ENCODE measurements around the gene HAP1.
"Not testable (repeated sequence)": the region's sequence is repeated elsewhere in the genome, so short reads cannot be mapped to it uniquely, and the experiment has no call there.

Gene HAP1, protein sequence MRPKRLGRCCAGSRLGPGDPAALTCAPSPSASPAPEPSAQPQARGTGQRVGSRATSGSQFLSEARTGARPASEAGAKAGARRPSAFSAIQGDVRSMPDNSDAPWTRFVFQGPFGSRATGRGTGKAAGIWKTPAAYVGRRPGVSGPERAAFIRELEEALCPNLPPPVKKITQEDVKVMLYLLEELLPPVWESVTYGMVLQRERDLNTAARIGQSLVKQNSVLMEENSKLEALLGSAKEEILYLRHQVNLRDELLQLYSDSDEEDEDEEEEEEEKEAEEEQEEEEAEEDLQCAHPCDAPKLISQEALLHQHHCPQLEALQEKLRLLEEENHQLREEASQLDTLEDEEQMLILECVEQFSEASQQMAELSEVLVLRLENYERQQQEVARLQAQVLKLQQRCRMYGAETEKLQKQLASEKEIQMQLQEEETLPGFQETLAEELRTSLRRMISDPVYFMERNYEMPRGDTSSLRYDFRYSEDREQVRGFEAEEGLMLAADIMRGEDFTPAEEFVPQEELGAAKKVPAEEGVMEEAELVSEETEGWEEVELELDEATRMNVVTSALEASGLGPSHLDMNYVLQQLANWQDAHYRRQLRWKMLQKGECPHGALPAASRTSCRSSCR

DNA sequence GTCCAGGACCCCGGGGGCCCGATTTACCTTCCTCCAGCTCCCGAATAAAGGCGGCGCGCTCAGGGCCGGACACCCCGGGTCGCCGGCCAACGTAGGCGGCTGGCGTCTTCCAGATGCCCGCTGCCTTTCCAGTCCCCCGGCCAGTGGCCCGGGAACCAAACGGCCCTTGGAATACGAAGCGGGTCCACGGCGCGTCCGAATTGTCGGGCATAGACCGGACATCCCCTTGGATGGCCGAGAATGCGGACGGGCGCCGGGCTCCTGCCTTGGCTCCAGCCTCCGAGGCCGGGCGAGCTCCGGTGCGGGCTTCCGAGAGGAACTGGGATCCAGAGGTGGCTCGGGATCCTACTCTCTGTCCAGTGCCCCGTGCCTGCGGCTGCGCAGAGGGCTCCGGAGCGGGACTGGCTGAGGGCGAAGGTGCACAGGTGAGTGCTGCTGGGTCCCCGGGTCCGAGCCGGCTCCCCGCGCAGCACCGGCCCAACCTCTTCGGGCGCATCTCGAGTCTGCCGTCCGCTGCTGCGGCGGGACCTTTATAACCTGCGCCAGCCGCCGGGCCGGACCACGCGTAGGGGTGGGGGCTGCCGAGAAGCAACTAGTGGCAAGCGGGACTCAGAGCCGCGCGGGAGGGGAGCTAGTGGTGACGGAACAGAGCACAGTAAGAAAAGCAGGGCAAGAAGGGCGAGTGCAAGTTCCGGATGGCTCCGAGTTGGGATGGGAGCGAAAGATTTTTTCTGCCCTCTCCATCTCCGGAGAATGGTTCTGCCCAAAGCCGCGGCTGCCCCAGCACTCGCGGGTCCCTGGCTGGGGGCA is at the start of gene HAP1:
Gene HAP1 (minus strand): TSS at position 505 of the 810 bp plus-strand sequence. CDS start 9 bp downstream, at position 496.
- DNase-seq, result no peak

DNA sequence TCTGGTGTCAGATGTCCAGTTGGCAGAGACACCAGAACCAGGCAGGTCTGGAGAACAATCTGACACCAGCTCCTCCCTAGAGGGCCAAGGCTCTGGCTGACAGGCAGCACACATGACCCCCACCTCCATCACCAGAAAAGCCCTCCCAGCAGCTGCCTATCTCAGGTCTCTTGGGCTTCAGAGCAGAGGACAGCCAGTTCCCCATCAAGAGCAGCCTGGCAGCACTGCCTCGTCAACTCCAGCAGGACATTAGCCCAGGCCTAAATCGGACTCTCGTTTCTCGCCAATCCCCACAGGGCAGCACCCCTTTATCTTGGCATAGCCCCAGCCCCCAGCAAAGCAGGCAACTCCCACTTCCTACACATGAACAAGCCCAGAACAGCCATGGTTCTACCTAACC is 47.7 kb upstream of the HAP1 start:
- no peak for DNase-seq

DNA sequence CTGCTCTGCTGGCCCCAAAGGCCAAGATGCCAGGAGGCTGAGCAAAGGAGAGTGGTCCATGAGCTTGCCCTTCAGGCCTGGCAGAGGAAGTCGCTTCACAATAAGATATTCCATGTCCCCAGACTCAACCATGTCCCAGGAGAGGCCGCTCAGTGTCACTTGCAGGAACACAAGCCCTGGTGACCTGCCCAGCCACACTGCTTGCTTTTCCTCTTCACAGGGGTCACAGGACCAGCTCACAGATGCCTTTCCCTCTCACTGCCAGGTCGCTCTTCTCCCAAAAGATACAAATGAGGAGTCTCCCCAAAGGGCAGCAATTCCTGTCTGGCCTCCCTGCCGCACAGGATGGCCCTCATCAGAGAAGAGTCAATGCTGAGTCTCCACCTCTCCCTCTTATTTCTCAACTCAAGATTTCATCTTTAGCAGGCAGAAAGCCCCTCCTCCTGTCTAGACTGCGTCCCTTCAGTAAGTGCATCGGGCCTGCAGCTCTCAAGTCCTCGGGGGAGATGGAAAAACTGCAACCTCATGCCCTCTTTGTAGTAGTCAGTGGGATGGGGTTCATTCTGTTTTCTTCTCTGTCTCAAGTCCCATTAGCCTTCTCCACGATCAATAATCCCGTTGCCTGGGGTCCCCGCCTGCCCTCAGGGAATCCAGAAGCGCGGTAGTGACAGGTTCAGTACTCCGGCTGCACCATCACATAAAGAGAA is 47.1 kb upstream of the HAP1 start:
- DNase-seq, result no peak

DNA sequence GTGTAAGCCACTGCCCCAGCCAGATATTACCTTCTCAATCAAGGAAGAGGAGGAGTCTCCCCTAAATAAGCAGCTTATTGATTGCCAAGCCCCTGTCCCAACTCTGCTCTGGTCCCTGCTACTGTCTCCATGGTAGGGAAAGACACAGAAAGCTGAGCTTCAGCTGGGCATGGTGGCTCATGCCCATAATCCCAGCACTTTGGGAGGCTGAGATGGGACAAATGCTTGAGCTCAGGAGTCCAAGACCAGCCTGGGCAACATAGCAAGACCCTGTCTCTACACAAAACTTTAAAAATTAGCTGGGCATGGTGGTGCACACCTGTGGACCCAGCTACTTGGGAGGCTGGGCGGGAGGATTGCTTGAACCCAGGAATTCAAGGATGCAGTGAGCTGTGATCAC is 45.5 kb upstream of the HAP1 start:
- no peak for DNase-seq

DNA sequence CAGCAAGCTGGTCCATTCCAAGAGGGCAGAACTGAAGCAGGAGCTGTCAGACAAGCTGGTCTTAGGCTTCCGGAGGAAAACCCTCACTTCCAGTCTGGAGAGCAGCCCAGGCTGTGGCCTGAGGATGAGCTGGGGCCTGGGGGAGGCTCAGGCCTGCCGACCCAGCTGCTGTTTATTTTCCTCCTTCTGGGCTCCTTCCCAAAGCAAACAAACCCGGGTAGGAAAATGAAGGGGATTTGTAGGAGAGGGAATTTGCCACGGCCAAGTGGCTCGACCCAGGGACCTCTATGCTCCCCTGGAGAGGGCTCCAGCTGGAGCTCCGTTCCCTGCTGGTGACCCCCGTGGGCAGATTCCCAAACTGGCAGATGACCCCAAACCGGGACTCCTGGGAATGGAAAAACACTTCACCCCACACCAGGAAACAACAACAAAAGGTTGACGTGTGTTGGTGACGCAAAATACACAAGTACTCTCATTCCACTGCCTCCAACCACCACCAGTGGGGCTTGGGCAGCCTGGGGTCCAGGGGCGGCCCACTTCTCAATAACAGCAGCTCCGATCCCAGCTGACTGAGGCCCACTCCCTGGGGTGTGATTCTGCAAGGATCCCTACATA is 43.2 kb upstream of the HAP1 start:
- DNase-seq, result peak; percentile 83

DNA sequence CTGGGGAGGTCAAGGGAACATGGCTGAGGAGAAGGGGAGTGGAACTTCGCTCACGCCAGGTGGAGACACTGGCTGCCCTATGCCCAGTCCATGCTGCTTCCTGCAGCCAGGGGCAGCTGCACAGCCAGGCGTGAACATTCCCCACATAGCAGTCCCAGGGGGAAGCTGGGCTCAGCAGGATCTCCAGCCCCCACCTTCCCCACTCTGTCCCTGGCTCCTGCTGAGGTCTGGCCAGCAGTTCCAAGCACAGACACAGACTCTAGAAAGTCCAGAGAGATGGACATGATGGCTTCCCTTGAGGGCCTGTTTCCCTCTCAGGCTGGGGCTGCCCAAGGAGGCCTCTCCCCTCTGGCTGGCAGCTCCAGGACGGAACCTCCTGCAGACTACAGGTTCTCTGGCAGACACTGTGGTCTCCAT is 42.7 kb upstream of the HAP1 start:
- no peak for DNase-seq

DNA sequence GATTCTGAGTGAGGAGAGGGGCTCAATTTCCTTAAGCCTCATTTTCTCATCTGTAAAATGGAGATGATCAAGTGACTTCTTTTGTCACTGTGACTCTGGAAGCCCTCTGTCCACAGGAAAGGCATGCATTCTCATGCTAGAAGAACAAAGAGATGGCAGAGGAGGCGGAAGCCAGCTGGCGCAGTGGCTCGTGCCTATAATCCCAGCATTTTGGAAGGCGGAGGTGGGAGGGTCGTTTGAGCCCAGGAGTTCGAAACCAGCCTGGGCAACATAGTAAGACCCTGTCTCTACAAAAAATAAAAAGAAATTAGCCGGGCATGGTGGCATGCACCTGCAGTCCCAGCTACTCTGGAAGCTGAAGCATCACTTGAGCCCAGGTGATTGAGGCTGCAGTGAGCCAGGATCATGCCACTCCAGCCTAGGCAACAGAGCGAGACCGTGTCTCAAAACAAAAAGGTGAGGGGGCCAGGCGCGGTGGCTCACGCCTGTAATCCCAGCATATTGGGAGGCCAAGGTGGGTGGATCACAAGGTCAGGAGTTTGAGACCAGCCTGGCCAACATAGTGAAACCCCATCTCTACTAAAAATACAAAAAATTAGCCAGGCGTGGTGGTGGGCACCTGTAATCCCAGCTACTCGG is 41.9 kb upstream of the HAP1 start:
- DNase-seq, result not testable (repeated sequence)

DNA sequence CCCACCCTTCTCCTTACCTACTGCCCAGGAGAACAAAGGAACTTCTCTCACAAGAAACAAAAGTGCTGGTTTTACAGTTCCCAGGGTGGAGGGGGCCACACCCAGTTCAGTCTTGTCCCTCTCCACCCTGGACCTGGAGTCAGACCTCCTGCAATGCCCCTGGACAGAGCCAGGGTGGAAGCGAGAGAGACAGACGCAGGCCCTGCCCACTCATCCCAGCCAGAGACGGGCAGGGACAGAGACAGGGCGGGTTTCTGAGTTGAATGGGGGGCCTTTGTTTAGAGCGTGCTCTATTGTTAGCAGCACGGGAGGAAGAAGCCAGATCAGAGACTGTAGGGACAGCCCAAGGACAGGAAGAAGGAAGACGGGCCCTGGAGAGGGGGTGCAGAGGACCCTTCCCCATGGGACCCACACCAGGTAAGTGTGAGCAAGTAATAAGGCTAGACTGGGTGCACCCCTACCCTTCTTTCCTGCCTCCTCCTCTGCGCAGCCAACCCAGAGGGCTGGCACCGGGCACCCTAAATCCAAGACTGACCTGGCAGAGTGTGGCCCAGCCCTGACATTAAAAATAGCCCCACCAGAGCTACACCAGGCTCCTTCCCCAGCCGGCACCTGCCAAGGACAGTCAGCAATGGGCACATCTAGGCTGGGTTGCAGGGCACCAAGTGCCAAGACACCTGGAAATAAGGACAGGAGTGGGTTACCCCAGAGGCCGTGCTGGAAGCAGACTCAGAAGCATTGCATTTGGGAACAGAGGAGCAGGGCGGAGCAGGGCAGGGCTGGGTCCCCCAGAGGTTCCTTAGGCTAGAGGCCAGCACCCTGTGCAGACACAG is 41.2 kb upstream of the HAP1 start:
- DNase-seq, result no peak

DNA sequence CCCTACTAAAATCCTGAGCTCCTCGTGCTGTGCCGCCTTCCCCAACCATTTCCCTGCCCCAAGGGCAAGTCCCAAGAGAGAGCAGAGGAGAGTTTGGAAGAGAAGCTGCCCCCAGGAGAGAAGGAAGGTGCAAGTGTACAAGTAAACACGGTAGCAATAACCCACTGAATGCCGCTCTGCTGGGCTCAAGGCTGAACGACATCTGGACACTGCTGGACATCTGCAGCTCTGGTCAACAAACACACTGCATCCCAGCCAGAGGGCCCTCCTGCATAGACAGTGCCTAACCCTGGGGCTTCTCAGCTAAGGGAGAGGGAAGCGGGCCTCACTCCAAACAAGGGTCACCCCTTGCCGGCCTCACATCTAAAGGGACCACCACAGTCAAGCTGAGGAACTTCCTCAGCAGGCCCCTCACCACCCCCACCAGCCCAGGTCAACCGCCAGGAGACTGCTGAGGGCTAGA is 39.3 kb upstream of the HAP1 start:
- no peak for DNase-seq

DNA sequence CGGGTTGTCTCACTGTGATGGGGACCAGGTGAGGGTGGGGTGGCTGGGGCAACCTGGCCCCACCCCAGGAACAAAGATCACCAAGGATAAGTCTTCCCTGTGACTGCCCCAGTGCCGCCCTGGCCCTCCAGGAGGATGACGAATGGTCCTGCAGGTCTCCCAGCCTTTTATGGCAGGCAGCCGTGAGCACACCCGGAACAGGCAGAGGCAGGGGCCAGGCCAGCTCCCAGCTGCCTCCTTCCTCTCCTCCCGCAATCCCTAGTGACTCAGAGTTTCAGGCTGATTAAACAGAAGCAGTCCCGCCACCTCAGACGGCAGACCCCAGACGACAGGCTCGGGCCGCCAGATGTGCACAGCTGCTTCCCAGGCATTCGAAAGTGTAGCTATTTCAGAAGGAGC is 38.7 kb upstream of the HAP1 start:
- peak; percentile 38 for DNase-seq

DNA sequence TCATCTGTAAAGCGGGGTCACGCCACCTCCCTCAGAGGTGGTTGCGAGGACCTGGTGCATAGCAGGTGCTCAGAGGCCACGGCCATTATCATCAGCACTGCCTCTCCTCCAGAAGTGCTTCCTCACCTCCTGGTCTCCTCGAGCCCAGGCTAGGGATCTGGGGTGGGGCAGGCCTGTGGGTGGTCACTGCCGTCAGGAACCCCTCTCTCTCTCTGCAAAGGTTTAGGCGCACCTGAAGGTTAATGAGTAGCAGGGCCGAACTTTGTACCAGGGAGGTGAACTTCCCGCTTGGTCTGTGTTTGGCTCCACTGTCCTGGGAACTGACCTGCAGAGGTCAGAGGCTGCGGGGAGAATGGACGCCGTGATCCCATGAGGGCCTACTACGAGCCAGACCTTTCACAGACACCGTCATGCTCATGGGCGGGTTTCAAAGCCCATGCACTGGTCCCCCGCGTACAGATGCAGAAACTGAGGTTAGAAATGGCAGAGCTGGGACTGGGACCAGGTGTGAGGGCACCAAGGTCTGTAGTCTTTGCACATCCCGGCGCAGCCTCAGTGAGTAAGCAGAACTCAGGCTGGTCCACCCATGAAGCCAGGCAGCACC is 38.2 kb upstream of the HAP1 start:
- no peak for DNase-seq

DNA sequence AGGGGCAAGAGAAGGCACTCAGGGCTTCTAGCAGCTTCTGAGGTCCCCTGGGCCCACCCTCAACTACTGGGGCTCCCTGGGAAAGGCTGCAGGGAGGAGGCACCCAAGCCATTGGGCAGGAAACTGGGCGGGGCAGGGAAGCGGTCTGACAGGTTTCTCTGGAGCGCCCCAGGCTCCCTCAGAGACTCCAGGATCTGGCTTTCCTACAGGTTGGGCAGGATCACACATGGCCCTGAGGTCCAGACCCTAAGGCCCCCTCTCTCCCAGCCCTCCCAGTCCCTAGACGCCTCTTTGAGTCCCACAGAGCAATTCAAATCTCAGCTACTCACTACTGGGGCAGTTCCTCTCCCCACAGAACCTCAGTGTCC is 37.8 kb upstream of the HAP1 start:
- no peak for DNase-seq

DNA sequence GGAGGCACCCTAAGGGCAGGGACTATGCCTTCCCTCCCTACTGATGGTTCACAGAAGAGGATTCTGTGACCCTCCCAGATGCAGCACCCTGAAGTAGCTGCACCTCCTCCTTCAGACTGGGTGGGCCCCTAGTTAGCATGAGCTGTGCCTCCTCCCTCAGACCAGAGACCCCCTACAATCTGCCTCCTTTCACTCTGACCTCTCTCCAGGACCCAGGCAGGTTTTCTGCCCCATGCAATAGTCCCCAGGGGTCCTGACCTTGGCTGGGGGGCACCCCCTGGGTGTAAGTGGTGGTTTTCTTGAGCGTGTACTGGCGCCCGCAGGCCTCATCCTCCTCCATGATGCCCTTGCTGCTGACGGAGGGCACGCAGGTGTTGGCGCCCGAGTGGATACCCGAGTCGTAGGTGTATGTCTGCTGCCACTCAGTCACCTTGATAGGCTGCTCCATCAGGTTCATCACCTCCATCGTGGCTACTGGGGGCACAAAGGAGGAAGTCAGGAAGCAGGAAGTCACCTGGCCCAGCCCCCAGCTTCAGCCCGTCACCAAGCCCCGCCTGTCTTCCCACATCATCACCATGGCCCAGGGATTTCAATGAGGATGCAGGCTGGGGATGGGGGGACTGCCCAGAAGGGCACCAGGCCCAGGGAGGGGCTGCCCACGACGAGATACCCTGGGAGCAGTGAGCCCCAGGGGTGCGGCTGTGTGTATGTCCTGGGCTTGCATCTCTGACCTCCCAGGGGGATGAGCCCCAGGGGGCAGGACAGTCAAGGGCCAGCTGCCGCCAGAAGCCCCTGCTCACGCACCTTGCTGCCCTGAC is 37.2 kb upstream of the HAP1 start:
- DNase-seq, result no peak

DNA sequence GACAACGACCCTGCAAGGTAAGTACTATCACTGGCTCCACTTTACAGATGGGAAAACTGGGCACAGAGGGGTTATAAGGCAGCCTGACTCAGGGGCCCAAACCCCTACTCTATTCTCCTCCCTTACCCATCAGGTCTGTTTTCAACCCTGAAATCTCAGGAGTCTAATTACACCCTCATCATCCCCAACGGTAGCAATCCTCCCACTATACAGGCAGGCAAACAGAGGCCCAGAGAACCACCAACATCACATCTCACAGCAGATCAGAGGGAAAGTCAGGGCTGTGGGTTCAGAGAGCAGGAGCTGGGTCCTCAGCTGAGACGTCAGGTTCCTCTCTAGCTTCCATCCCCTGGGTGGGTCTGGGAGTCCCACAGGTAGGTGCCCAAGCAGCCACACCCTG is 35.5 kb upstream of the HAP1 start:
- no peak for DNase-seq

DNA sequence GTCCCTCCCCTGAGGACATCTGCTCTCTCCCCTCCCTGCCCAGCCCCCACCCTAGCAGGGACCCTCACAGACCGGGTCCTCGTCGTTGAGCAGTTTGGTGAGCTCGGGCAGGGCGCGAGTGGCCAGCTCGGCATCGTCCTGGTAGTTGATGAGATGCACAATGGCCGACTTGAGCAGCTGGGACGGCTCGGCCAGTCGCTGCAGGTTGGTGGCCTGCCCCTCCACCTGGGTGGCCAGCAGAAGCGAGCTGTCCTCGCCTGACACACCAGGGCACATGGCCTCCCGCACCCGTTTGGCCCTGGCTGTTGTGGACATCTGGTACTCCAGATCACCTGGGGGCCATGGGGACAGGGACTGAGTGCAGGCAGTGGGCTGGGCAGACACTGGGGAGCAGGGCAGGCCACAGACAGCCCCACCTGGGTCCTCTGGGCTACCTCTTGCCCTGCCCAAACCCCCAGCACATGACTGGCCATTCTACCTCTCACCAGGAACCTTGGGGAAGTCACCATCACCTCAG is 35.0 kb upstream of the HAP1 start:
- DNase-seq, result no peak

DNA sequence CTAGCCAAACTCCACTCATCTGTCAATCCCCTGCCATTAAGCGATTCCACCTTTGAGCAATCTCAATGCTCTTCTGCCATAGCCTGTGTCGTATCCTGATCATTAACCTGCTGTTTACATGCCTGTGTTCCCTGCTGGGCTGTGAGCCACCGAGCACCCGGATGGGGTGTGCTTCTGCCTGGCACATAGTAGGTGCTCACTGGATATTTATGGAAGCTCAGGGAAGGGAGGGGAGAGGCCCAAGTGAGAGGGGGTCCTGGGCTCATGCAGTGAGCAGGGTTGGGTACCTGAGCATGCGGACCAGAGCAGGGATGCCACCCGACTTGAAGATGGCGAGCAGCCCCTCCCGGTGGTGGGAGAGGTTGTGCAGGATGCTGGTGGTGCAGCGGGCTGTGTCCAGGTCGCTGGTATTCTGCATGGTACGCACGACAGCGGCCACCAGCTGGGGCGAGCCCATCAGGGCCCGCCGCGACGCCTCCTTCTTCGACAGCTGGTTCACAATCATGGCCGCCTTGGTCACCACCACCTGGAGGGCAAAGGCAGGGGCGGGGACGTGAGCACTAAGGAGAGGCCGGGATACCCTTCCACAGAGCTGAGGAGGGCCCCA is 34.3 kb upstream of the HAP1 start:
- DNase-seq, result no peak

DNA sequence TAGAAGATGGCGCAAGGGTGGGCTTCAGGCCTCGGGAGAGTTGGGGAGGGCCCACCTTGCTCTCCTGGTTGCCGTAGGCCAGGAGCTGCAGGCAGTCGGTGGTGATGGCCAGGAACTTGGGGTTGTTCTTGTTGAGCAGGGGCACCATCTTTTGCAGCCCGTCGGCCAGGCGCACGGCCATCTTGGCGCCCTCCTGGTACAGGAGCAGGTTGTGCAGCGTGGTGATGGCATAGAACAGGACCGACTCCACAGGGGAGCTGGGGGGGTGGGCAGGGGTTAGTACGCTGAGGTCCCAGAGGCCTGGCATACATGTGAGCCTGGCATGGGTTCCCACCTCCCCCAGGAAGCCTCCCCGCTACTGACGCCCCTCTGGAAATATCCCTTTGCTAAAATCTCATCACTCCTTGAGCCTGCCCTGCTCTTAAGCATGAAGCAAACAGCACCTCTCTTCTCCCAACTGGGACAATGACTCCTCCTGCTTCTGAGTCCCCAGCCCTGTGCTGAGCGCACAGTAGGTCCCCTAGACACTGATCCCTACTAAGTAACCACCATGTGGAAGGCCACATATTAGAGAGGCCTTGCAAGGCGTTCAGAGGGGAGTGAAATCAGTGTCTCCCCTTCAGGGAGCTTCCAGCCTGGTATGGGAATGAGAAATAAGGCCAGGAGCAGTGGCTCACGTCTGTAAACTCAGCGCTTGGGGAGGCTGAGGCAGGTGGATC is 33.0 kb upstream of the HAP1 start:
- no peak for DNase-seq

DNA sequence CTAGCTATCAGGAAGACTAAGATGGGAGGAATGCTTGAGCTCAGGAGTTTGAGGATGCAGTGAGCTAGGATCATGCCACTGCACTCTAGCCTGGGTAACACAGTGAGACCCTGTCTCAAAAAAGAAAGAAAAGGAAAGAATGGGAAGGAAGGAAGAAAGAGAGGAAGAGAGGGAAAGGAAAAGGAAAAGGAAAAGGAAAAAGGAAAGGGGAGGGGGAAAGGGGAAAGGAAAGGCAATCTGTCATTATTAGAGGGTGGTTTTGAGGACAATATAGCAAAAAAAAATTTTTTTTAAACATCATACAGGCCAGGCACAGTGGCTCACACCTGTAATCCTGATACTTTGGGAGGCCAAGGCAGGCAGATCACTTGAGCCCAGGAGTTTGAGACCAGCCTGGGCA is 31.7 kb upstream of the HAP1 start:
- no peak for DNase-seq
